Measurements from ENCODE around the gene ANKRD50. TPM values are rescaled to one million over a fixed set of nuclear protein-coding genes. Genes with fewer than 3 reads are reported as not detected.

The ANKRD50 gene
- total RNA-seq, 1 donor from 2014 or later, result 58.9 TPM

DNA sequence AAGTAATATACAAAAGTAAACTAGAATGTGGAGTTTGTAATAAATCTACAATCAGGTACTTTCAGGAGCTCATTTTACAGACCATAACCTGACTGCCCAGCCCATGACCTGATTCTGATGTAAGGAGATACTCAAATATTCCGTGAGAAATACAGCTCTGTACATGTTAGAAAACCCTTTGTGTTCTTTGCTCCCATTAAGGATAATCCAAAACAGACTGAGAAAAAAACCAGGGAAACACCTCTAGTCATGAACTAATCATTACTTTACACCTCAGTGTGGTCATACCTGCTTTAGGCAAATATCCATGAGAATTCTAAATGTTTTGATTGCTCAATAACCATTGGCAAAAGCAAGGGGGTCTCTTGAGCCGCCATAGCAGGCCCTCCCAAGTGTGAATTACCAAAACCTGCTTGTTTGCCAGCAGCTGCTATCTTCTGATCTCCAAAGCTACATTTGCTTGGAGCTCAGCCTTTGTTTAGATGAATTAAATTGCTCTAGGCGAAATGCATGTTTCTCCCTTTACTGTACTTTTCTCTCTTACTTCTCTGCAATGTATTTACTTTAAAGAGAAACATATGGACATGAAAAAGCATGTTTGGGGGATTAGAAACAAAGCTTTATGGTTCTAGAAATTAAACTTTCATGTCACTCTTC, 79.1 kb downstream of the ANKRD50 start:
- no peak for DNase-seq
- H3K27ac Mint-ChIP-seq (ENCODE audit: unreplicated experiment), result no peak overlapping the region
- H3K9me3 Mint-ChIP-seq (ENCODE audit: unreplicated experiment), result peaks cover 5% of the 10 kb centered on the region
- TF ChIP-seq, protein P1, sequence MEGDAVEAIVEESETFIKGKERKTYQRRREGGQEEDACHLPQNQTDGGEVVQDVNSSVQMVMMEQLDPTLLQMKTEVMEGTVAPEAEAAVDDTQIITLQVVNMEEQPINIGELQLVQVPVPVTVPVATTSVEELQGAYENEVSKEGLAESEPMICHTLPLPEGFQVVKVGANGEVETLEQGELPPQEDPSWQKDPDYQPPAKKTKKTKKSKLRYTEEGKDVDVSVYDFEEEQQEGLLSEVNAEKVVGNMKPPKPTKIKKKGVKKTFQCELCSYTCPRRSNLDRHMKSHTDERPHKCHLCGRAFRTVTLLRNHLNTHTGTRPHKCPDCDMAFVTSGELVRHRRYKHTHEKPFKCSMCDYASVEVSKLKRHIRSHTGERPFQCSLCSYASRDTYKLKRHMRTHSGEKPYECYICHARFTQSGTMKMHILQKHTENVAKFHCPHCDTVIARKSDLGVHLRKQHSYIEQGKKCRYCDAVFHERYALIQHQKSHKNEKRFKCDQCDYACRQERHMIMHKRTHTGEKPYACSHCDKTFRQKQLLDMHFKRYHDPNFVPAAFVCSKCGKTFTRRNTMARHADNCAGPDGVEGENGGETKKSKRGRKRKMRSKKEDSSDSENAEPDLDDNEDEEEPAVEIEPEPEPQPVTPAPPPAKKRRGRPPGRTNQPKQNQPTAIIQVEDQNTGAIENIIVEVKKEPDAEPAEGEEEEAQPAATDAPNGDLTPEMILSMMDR (IDR thresholded peaks at IDR 0.05; ENCODE audit: partially characterized antibody, unreplicated experiment), result no peak
- H3K36me3 Mint-ChIP-seq (ENCODE audit: unreplicated experiment), result no peaks in the 10 kb centered on the region
- H3K4me1 Mint-ChIP-seq (ENCODE audit: low read depth, unreplicated experiment), result peaks cover 18% of the 10 kb centered on the region
- no peaks in the 10 kb centered on the region for H3K27me3 Mint-ChIP-seq (ENCODE audit: unreplicated experiment)
- no peak overlapping the region for H3K4me3 Mint-ChIP-seq (ENCODE audit: unreplicated experiment)

DNA sequence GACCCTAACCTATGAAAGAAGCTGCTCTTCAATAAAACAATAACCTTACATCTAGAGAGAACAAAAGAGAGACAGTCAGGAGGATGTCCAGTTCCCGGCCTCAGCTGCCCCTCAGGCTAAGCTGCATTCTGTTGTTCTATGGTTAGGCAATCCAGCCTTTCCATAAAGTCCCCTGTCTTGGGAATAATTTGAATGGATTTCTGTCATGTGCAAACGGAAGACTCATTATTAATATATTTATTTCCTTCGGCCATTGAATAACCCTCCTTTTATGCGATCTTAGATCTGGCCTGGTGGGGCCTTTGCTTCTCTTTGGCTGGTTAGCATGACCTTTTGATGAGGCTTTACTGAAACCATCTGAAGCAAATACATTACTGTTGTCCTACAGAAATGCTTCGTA, 80.1 kb downstream of the ANKRD50 start:
- no peaks in the 10 kb centered on the region for H3K36me3 Mint-ChIP-seq (ENCODE audit: unreplicated experiment)
- peaks cover 3% of the 10 kb centered on the region for H3K9me3 Mint-ChIP-seq (ENCODE audit: unreplicated experiment)
- no peak for DNase-seq
- H3K4me3 Mint-ChIP-seq (ENCODE audit: unreplicated experiment), result no peak overlapping the region
- no peak overlapping the region for H3K27ac Mint-ChIP-seq (ENCODE audit: unreplicated experiment)
- TF ChIP-seq, protein P1 (IDR thresholded peaks at IDR 0.05; ENCODE audit: partially characterized antibody, unreplicated experiment), result no peak
- no peaks in the 10 kb centered on the region for H3K27me3 Mint-ChIP-seq (ENCODE audit: unreplicated experiment)
- peaks cover 18% of the 10 kb centered on the region for H3K4me1 Mint-ChIP-seq (ENCODE audit: low read depth, unreplicated experiment)

DNA sequence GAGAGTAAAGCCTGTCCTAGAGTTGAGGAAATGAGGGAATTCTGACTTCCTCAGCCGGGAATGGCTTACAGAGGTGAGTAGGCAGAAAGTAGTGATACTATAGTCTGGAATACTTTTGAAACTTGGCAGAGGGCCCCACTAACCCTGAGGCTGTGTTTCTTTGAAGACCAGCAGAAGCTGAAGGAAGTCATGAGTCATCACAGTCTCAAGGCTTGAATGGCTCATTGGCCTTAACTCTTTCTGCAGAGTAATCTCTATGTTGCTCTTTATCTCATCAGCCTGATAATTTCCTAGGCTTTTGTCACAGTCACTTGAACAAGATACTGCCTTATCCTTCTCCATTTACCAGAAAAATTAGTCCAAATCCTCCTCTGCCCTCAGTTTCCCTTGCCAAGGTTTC, 80.8 kb downstream of the ANKRD50 start:
- H3K27ac Mint-ChIP-seq (ENCODE audit: unreplicated experiment), result no peak overlapping the region
- TF ChIP-seq, protein P1 (IDR thresholded peaks at IDR 0.05; ENCODE audit: partially characterized antibody, unreplicated experiment), result no peak

DNA sequence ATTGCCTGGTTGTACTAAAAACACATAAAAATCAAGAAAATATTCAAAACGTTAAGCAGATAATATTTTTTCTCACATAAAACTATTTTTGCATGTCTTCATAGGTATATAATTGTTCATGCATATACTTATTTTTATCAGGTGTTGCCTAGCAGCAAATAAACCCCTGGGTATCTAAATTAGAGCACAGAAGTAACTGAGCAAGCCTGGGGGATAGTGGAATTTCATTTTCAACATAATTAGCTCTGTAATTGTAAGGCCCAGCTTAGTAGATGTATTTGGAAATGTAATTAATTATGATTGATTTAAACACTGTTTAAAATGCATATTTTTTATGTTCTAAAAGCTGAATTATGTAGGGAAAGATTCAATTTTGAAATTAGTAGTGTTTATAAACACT, 82.9 kb downstream of the ANKRD50 start:
- no peaks in the 10 kb centered on the region for H3K27me3 Mint-ChIP-seq (ENCODE audit: unreplicated experiment)
- no peak for DNase-seq
- H3K36me3 Mint-ChIP-seq (ENCODE audit: unreplicated experiment), result no peaks in the 10 kb centered on the region
- H3K9me3 Mint-ChIP-seq (ENCODE audit: unreplicated experiment), result no peaks in the 10 kb centered on the region
- no peak overlapping the region for H3K27ac Mint-ChIP-seq (ENCODE audit: unreplicated experiment)
- H3K4me3 Mint-ChIP-seq (ENCODE audit: unreplicated experiment), result no peak overlapping the region
- TF ChIP-seq, protein P1 (IDR thresholded peaks at IDR 0.05; ENCODE audit: partially characterized antibody, unreplicated experiment), result no peak
- peaks cover 3% of the 10 kb centered on the region for H3K4me1 Mint-ChIP-seq (ENCODE audit: low read depth, unreplicated experiment)

More for the DNA sequence above, 80.8 kb downstream of the ANKRD50 start:
- DNase-seq, result no peak
- H3K9me3 Mint-ChIP-seq (ENCODE audit: unreplicated experiment), result peaks cover 3% of the 10 kb centered on the region
- no peaks in the 10 kb centered on the region for H3K27me3 Mint-ChIP-seq (ENCODE audit: unreplicated experiment)
- no peak overlapping the region for H3K4me3 Mint-ChIP-seq (ENCODE audit: unreplicated experiment)
- H3K36me3 Mint-ChIP-seq (ENCODE audit: unreplicated experiment), result no peaks in the 10 kb centered on the region
- H3K4me1 Mint-ChIP-seq (ENCODE audit: low read depth, unreplicated experiment), result peaks cover 14% of the 10 kb centered on the region
